Measurements from ENCODE around the gene STIM1. TPM values are rescaled to one million over a fixed set of nuclear protein-coding genes. Genes with fewer than 3 reads are reported as not detected.
"Not testable (repeated sequence)": the region's sequence is repeated elsewhere in the genome, so short reads cannot be mapped to it uniquely, and the experiment has no call there.

The STIM1 gene
- total RNA-seq, 1 donor from 2014 or later, result 40.4 TPM

DNA sequence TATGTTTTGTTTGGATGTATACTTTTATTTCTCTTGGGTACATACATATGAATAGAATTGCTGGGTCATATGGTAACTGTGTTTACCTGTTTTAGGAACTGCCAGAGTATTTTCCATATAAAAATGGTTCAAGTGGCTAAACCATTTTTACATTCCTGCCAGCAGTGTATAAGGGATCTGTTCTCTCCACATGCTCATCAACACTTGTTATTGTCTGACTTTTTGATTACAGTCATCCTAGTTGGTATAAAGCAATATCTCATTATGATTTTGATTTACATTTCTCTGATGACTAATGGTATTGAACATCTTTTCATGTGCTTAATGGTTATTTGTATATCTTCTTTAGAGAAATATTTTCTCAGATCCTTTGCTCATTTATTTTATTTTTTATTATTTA is 134.9 kb downstream of the STIM1 start:
- DNase-seq (ENCODE audit: low spot score), result no peak
- intact Hi-C loops (cut with DNase I), result no loop called here

DNA sequence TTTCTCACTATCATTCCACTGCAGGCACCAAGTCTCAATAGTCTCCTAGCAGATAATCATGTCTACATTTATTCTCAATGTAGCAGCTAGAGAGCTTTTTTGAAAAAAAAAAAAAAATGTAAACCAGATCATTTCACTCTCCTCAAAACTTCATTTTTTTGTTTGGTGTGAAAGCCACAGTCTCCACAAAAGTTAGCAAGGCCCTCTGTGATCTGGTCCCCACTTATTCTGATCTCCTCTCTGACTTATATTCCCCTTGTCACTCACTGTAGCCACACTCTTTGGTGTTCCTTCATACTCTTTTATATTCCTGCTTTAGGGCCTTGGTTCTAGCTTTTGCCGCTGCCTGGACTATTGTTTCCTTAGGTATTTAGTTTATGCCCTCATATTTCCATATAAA is 137.5 kb downstream of the STIM1 start:
- DNase-seq (ENCODE audit: low spot score), result no peak
- intact Hi-C loops (cut with DNase I), result no loop called here

DNA sequence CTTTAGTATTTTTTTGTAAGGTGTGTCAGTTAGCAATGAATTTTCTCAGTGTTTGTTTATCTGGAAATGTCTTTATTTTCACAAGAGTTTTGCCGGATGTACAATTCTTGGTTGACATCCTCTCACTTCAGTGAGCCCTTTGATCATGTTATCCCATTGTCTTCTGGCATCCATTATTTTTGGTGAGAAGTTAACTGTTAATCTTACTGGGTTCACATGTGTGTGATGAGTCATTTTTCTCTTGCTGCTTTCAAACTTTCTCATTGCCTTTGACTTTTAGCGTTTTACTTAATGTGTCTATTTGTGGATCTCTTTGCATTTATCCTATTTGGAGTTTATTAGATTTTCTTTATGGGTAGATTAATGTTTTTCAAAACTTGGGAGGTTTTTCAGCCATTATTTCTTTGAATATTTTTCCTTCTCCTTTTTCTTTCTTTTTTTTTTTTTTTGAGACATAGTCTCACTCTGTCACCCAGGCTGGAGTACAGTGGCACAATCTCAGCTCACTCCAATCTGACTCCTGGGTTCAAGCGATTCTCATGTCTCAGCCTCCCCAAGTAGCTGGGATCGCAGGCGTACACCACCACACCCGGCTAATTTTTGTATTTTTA is 138.7 kb downstream of the STIM1 start:
- intact Hi-C loops (cut with DNase I), result no loop called here
- DNase-seq (ENCODE audit: low spot score), result no peak

DNA sequence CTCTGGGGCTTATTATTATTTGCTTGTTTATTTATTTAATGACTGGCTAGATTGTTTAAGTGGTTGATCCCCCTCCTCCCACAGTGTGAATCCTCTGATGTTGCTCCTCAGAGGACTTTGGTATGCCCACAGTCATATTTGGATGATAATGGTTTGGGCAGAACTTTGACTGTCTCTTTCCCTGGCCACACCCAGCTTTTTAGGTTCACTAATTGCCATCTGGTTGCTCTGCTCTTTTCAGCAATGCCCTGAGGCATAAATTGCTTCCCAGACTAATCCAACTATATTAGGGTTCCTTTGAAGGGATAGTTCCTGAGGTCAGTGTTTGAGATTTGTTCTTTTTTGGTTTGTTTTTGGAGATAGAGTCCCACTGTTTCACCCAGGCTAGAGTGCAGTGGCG is 139.8 kb downstream of the STIM1 start:
- intact Hi-C loops (cut with DNase I), result no loop called here
- DNase-seq (ENCODE audit: low spot score), result no peak

DNA sequence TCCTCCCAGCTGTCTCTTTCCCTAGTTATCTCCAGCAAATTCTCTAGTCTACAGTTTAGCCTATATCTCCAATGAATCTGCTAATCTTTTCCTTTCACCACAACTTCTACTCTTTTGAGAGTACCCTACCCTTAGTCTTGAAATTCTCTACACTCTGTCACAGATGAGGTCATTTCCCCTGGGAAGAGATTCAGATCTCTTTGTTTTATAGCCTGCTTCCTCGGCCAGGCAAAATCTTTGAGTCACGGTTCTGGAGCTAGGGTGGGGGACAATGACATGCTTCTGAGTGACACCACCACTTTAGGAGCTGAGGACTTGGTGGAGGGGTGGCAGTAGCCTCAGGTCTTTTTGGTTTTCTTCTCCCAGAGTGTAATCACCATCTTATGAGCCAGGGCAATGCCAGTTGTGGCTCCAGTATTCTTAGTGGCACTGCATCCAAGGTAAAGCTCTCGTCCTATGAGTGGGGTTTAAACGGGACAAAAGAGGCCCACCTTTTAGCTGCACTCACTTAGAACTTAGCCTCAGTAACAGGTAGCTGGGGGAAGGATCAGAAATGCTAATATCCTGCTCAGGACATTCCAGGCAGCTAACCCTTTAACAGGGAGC is 140.6 kb downstream of the STIM1 start:
- intact Hi-C loops (cut with DNase I), result no loop called here
- no peak for DNase-seq (ENCODE audit: low spot score)

DNA sequence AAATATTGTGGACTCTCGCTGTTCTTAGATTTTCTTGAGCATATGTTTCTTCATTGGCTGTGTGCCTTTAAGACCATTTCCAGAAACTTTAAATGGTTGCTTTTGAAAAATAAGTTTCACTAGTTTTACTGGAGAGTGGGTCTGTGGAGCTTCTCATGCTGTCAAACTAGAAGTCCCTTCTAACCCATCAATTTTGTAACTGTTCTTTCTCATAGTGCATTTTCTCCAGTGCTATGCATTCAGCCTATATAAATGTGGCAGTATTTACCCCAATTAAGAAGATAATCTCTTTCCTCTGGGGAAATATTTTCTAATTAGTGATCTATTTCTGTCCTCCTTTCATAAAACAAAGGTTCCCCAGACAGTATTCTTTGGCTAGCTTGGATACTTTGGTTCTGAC is 141.2 kb downstream of the STIM1 start:
- intact Hi-C loops (cut with DNase I), result no loop called here
- DNase-seq (ENCODE audit: low spot score), result no peak

DNA sequence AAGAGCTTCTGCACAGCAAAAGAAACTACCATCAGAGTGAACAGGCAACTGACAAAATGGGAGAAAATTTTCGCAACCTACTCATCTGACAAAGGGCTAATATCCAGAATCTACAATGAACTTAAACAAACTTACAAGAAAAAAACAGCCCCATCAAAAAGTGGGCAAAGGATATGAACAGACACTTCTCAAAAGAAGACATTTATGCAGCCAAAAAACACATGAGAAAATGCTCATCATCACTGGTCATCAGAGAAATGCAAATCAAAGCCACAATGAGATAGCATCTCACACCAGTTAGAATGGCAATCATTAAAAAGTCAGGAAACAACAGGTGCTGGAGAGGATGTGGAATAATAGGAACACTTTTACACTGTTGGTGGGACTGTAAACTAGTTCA is 149.3 kb downstream of the STIM1 start:
- intact Hi-C loops (cut with DNase I); DNase-seq (ENCODE audit: low spot score): not testable (repeated sequence)

DNA sequence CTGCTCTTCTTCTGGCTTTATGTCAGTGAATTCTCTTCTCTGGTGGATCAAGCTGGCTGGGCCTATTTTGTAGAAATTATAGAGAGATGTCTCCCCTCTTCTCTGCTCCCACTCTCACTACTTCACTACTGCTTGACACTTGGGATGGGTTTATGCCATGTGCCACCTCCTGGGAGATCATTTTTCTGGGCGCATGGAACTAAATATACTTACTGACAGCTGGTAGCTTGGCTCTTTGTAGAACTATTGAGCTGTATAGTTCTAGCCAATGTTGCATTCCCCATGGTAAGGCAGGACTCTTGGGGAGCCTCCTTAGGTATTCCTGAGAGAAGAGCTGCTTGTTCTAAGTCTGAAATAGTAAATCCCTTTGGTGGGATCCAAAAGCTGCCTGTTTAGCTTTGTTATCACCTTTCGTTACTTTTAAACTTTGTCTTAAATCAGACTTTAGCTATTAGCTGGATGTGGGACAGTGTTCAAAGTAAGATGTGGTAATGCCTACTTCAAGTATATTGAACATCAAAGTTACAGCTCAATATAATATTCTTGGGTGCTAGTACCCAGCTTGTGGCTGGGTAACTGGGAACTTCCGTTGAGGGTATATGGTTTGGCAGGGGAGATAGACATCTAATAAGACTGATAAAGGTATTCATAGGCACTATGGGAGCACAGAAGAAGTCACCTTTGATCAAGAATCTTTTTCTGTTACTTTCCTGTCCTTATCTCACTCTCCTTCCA is 151.6 kb downstream of the STIM1 start:
- intact Hi-C loops (cut with DNase I), result no loop called here

DNA sequence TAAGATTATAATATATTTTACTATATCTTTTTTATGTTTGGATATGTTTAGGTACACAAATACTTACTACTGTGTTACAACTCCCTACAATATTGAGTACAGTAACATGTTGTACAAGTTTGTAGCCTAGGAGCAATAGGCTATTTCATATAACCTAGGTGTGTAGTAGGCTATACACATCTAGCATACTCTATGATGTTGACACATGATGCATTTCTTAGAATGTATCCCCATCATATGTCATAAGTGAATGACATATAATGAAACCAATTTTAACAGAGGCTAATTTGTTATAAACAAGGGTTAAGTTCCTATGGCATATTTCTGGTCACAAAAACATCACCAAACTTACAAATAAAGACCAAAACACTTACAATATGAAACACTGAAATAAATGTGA is 152.7 kb downstream of the STIM1 start:
- intact Hi-C loops (cut with DNase I), result no loop called here
- DNase-seq (ENCODE audit: low spot score), result no peak

More for the DNA sequence above, 151.6 kb downstream of the STIM1 start:
- DNase-seq (ENCODE audit: low spot score), result no peak

DNA sequence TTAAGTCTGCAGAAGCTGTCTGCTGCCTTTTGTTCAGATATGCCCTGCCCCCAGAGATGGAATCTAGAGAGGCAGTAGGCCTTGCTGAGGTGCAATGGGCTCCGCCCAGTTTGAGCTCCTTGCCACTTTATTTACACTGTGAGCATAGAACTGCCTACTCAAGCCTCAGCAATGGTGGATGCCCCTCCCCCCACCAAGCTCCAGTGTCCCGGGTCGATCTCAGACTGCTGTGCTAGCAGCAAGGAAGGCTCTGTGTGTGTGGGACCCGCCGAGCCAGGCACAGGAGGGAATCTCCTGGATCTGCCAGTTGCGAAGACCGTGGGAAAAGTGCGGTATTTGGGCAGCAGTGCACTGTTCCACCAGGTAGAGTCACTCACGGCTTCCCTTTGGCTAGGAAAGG is 161.1 kb downstream of the STIM1 start:
- intact Hi-C loops (cut with DNase I); DNase-seq (ENCODE audit: low spot score): not testable (repeated sequence)

DNA sequence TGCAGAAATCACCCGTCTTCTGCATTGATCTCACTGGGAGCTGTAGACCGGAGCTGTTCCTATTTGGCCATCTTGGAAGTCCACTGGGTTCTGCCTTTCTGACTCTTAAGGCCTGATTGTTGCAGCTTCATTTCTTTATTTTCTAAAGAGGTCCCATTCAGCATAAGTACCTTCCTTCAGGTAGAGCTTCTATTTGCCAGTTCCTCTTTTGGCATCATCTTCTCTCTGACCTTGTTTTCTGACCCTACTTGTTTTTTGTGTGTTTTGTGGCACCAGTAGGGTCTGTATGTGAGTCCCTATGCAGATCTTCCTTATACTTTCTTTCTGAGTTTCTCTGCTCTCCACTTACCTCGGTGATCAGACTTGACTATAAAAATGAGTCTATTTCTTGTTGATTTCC is 161.7 kb downstream of the STIM1 start:
- DNase-seq (ENCODE audit: low spot score), result no peak
- intact Hi-C loops (cut with DNase I), result no loop called here

DNA sequence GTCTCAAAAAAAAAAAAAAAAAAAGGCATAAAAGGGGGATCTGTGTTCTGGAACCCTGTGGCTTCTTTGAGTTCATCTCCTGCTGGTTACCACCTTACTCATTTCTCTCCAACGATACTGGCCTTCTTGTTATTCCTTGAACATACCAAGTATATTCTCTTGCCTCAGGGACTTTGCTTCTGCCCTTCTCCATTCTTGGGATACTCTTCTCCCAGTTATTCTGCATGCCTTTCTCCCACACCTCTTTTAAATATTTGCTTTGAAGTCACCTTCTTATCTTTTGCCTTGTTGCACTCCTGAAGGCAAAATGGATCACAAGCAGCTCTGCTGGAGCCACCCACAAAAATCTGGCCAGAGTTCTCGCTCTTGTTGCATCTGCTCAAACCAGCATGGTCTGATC is 163.2 kb downstream of the STIM1 start:
- intact Hi-C loops (cut with DNase I), result no loop called here
- DNase-seq (ENCODE audit: low spot score), result no peak

DNA sequence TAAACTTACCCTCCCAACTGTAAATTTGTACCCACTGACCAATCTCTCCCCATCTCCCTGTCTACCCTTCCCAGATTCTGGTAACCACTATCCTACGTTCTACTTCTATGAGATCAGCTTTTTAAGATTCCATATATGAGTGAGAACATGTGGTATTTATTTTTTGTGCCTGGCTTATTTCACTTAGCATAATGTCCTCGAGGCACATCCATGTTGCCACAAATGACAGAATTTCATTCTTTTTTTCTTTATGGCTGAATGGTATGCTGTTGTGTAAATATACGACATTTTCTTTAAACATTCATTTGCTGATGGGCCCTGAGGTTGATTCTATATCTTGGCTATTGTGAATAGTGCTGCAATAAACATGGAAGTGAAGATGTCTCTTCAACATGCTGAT is 164.4 kb downstream of the STIM1 start:
- DNase-seq (ENCODE audit: low spot score), result no peak

DNA sequence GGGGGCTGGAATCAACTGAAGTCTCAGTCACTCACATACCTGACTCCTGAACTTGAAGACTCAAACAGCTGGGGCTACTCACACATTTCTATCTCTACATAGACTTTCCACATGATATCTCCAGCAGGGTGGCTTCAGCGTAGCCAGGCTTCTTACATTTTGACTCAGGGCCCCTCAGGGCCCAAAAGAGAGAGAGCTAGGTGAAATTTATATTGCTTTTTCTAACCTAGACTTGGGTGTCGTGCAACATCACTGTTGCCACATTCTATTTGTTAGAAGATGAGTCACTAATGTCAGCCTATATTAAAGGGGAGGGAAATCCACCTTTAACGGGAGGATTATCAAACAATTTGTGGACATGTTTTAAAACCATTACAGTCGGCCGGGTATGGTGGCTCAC is 167.2 kb downstream of the STIM1 start:
- intact Hi-C loops (cut with DNase I), result no loop called here
- DNase-seq (ENCODE audit: low spot score), result no peak

More for the DNA sequence above, 164.4 kb downstream of the STIM1 start:
- intact Hi-C loops (cut with DNase I), result no loop called here

DNA sequence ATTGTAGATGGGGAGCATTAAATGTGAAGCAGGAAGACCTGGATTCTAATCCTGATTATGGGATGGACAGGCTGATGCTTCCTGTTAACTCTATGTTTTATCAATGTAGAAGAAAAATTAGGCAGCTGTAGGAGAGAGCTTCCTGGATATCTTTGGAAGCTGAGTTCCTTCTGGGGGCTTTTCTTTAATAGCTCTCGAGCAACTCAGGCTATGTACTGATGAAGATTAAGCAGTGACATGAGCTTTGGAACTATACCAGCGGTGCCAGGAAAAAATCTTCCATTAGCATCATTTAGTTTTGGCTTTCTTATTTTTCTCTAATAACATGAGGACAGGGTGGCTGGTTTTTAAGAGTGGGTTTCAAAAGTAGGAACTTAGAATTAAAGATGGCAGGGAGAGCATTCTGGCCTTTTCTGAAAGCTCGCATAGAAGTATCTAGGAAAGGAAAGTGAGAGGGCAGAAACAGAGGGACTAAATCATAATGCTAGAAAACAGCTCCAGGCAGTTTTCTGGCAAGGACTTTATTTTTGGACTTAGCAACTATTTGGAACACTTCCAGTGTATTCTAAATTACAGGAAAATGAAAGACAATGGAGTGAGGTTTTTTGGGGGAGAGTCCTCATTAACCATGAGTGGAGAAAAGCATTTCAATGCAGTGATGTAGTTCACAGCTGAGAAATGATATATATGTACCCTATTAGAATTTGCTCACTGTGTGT is 169.9 kb downstream of the STIM1 start:
- no peak for DNase-seq (ENCODE audit: low spot score)
- intact Hi-C loops (cut with DNase I), result no loop called here

DNA sequence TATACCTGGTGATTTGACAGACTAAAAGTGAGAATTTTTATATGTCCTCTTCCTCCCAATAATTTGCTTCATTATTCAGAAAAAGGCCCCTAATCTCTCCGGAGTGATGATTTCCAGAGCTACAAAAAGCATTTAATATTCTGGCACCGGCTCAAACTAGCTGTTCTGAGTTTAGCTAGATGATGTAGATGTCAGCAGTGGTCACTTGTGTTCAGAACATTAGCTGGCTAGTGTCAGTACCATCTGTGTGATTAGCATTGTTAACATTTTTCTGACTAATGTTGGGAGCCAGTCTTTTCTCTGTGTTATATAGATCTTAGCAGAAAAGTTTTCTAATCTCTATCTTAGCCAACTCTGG is 170.5 kb downstream of the STIM1 start:
- intact Hi-C loops (cut with DNase I), result no loop called here

DNA sequence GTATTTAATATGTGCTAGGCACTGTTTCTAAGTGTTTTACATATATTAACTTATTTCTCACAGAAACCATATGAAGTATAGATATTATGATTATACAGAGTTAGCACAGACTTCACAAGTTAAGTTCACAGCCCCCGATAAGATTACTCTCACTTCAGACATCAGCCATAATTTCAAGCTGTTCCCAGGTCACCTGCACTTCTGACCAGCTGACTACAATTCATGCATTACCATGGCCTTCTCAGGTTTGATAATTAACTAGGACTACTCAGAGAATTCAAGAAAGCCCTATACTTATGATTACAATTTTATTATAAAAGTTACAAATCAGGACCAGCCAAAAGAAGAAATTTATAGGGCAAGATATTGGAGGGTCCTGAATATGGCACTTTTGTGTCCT is 170.9 kb downstream of the STIM1 start:
- intact Hi-C loops (cut with DNase I), result no loop called here
- DNase-seq (ENCODE audit: low spot score), result no peak

More for the DNA sequence above, 170.5 kb downstream of the STIM1 start:
- no peak for DNase-seq (ENCODE audit: low spot score)

DNA sequence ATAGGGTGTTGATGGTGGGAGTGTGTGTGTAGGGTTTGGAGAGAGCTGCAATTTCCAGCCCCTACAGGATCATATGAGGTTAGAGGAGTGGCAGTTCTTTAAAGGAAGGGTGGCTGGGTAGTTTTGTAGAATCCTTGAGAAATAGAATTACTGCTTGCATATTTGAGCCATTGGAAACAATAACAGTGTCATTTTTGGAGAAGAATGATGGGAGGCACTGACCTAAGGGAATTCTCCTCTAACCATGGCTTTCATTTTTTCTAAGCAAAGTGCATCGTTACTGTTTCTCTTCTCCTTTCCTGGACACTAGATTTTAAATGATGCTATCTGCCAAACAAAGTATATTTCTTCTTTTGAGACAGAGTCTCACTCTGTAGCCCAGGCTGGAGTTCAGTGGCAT is 172.3 kb downstream of the STIM1 start:
- DNase-seq (ENCODE audit: low spot score), result no peak
- intact Hi-C loops (cut with DNase I), result no loop called here

DNA sequence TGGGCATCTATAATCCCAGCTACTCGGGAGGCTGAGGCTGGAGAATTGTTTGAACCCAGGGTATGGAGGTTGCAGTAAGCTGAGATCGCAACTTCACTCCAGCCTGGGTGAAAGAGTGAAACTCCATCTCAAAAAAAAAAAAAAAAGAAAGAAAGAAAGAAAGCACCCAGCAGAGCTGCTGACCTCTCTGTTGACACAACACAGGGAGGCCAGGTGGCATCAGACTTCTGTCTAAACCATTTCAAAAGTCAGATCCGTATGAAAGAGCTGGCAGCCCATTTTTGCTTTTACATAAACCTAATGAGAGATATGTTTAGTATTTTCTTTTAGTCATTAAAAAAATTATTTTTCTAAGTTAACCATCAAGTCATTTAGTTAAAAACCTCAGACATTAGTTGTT is 174.7 kb downstream of the STIM1 start:
- intact Hi-C loops (cut with DNase I), result no loop called here
- DNase-seq (ENCODE audit: low spot score), result no peak

DNA sequence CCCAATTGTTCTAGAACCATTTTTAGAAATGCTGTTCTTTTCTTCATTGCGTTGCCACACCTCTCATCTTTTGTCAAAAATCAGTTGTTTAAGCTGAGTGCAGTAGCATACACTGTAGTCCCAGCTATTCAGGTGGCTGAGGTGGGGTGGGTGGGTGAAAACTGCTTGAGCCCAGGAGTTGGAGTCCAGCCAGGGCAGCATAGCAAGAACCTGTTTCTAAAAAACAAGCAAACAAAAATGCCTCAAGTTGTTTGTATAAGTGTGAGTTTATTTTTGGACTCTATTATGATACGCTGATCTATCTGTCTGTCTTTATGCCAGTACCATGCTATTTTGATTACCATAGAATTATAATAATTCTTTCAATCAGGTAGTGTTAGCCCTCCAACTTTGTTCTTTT is 176.6 kb downstream of the STIM1 start:
- DNase-seq (ENCODE audit: low spot score), result no peak
- intact Hi-C loops (cut with DNase I), result no loop called here

DNA sequence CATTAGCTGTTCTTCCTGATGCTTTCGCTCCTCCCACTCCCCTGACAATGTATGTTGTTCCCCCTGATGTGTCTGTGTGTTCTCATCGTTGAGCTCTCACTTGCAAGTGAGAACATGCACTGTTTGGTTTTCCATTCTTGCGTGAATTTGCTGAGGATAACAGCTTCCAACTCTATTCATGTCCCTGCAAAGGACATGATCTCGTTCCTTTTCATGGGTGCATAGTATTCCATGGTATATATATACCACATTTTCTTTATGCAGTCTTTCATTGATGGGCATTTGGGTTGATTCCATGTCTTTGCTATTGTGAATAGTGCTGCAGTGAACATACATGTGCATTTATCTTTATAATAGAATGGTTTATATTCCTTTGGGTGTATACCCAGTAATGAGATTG is 180.5 kb downstream of the STIM1 start:
- DNase-seq (ENCODE audit: low spot score), result no peak
- intact Hi-C loops (cut with DNase I), result no loop called here

All from cardiac septum (tissue), 1 donor.